SH-SY5Y (cell line): ENCODE measurements around the gene PTCD1.

Experiments
- GATA2 ChIP-seq: IDR thresholded peaks from 2 replicates; pipeline ENCODE4 v1.6.1; 2011; ENCODE audit warnings: mild to moderate bottlenecking, low read depth, low read length
- GATA3 ChIP-seq: IDR thresholded peaks from 2 replicates; pipeline ENCODE4 v1.6.1; 2011; ENCODE audit warnings: low read depth, mild to moderate bottlenecking, low read length, moderate library complexity

The PTCD1 gene

GRCh38 chr7:99404235-99404976 is 34.2 kb downstream of the PTCD1 start:
- no peak for TF ChIP-seq GATA3
- TF ChIP-seq GATA2, result no peak

- TF ChIP-seq GATA2 (no peak), GATA3 (no peak)
Observed at GRCh38 chr7:99403764-99404163, 34.8 kb downstream of the PTCD1 start.

- TF ChIP-seq GATA3, result no peak
- no peak for TF ChIP-seq GATA2
Observed at GRCh38 chr7:99402854-99403253, 35.7 kb downstream of the PTCD1 start.

GRCh38 chr7:99399597-99399996 is 39.0 kb downstream of the PTCD1 start:
- TF ChIP-seq GATA3, result no peak
- no peak for TF ChIP-seq GATA2

- TF ChIP-seq GATA2 (no peak), GATA3 (no peak)
Observed at GRCh38 chr7:99398891-99399445, 39.6 kb downstream of the PTCD1 start.

- TF ChIP-seq GATA3, result no peak
- no peak for TF ChIP-seq GATA2
Observed at GRCh38 chr7:99397297-99397983, 41.2 kb downstream of the PTCD1 start.

GRCh38 chr7:99396418-99397296 is 41.9 kb downstream of the PTCD1 start:
- TF ChIP-seq GATA3, result no peak
- no peak for TF ChIP-seq GATA2

- TF ChIP-seq GATA2, result no peak
- TF ChIP-seq GATA3, result no peak
Observed at GRCh38 chr7:99395616-99396327, 42.8 kb downstream of the PTCD1 start.

- no peak for TF ChIP-seq GATA3
- no peak for TF ChIP-seq GATA2
Observed at GRCh38 chr7:99394188-99394502, 44.5 kb downstream of the PTCD1 start.

- TF ChIP-seq GATA2 (no peak), GATA3 (no peak)
Observed at GRCh38 chr7:99393355-99394187, 45.0 kb downstream of the PTCD1 start.

GRCh38 chr7:99392659-99393354 is 45.8 kb downstream of the PTCD1 start:
- TF ChIP-seq GATA2 (no peak), GATA3 (no peak)

GRCh38 chr7:99392046-99392445 is 46.6 kb downstream of the PTCD1 start:
- no peak for TF ChIP-seq GATA3
- TF ChIP-seq GATA2, result no peak
